Measurements from ENCODE around the gene MYO7A.

GRCh38 chr11:77115956-77116355 is 12.1 kb upstream of the MYO7A start:
- TF ChIP-seq NR3C1 (CRISPR knock-in tag; conservative IDR thresholded peaks at IDR 0.05; ENCODE audit: low read depth), result no peak
- TF ChIP-seq NFYB (CRISPR knock-in tag; conservative IDR thresholded peaks at IDR 0.05; ENCODE audit: low read depth), result no peak
- no peak for TF ChIP-seq CTCF (IDR thresholded peaks at IDR 0.05)
- TF ChIP-seq AFF4 (CRISPR knock-in tag; IDR thresholded peaks at IDR 0.05; ENCODE audit: borderline replicate concordance), result no peak
- no peak for TF ChIP-seq EMX1 (CRISPR knock-in tag; IDR thresholded peaks at IDR 0.05)
- no peak for TF ChIP-seq ELF4 (CRISPR knock-in tag; IDR thresholded peaks at IDR 0.05; ENCODE audit: low read depth)
- no peak for TF ChIP-seq RELA (CRISPR knock-in tag; IDR thresholded peaks at IDR 0.05; ENCODE audit: borderline replicate concordance)
- no peak for TF ChIP-seq USF2 (CRISPR knock-in tag; IDR thresholded peaks at IDR 0.05)
